ENCODE data around the gene CSMD2.

DNA sequence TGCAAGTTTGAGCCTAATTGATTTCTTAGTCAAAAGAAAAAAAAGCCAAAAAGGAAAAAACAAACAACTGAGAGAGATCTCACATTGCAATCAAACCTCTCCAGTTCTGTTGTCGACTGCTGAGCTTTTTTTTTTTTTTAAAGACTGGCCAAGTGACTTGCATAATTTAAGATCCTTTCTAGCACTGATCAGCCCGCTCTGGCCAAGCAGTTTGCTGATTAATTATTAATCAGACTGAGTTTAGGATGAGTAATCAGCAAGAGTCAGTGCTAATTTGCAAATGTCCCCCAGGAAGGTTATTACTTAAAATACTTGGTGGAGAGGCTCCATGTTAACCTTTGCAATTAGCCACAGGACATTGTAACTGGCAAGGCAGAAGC is 261.8 kb downstream of the CSMD2 start:
- TF ChIP-seq, protein P1, sequence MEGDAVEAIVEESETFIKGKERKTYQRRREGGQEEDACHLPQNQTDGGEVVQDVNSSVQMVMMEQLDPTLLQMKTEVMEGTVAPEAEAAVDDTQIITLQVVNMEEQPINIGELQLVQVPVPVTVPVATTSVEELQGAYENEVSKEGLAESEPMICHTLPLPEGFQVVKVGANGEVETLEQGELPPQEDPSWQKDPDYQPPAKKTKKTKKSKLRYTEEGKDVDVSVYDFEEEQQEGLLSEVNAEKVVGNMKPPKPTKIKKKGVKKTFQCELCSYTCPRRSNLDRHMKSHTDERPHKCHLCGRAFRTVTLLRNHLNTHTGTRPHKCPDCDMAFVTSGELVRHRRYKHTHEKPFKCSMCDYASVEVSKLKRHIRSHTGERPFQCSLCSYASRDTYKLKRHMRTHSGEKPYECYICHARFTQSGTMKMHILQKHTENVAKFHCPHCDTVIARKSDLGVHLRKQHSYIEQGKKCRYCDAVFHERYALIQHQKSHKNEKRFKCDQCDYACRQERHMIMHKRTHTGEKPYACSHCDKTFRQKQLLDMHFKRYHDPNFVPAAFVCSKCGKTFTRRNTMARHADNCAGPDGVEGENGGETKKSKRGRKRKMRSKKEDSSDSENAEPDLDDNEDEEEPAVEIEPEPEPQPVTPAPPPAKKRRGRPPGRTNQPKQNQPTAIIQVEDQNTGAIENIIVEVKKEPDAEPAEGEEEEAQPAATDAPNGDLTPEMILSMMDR (IDR thresholded peaks at IDR 0.05), result no peak
- TF ChIP-seq POLR2A (IDR thresholded peaks at IDR 0.05), result no peak
